Loucy (cell line): ENCODE results near the gene PACSIN1.

ENCODE experiments used
- H2AFZ ChIP-seq: fragments of 200-600 bp; sonication (generic); 2 replicates; pipeline ENCODE4 v1.6.0; 2016; ENCODE audit warnings: antibody characterized with exemption, mild to moderate bottlenecking, low read length, moderate library complexity
- H3F3A ChIP-seq: fragments of 200-600 bp; 2 replicates; pipeline ENCODE4 v1.6.0; 2016; ENCODE audit warnings: antibody characterized with exemption, low read depth, mild to moderate bottlenecking
- H3K27me3 ChIP-seq: fragments of 200-600 bp; sonication (generic); 2 replicates; pipeline ENCODE4 v1.6.1; 2014; ENCODE audit warnings: low read length, mild to moderate bottlenecking; ENCODE audit not compliant: insufficient read depth, poor library complexity, severe bottlenecking
- H3K36me3 ChIP-seq: fragments of 200-600 bp; sonication (generic); 2 replicates; pipeline ENCODE4 v1.6.1; 2016; ENCODE audit warnings: low read length; ENCODE audit not compliant: insufficient read depth
- H3K4me1 ChIP-seq: fragments of 200-600 bp; sonication (generic); 2 replicates; pipeline ENCODE4 v1.5.1; 2014; ENCODE audit warnings: low read length, mild to moderate bottlenecking; ENCODE audit not compliant: insufficient read depth, poor library complexity, severe bottlenecking
- H3K4me2 ChIP-seq: fragments of 200-600 bp; sonication (generic); 2 replicates; pipeline ENCODE4 v1.6.0; 2014; ENCODE audit warnings: antibody characterized with exemption, low read length, low read depth, mild to moderate bottlenecking; ENCODE audit not compliant: poor library complexity, severe bottlenecking
- H3K4me3 ChIP-seq: fragments of 200-600 bp; sonication (generic); 2 replicates; pipeline ENCODE4 v1.5.1; 2014; ENCODE audit warnings: low read length, mild to moderate bottlenecking, mixed read lengths; ENCODE audit not compliant: poor library complexity, severe bottlenecking
- H3K79me2 ChIP-seq: fragments of 200-600 bp; sonication (generic); 2 replicates; pipeline ENCODE4 v1.6.1; 2014; ENCODE audit warnings: low read length; ENCODE audit not compliant: insufficient read depth
- H3K9ac ChIP-seq: fragments of 200-600 bp; sonication (generic); 2 replicates; pipeline ENCODE4 v1.6.0; 2014; ENCODE audit warnings: mild to moderate bottlenecking, low read depth, low read length, moderate library complexity; ENCODE audit not compliant: poor library complexity, severe bottlenecking
- H3K9me2 ChIP-seq: fragments of 200-600 bp; sonication (generic); replicated peaks from 2 replicates; pipeline ENCODE4 v1.6.1; 2016; ENCODE audit warnings: low read depth, low read length, mixed read lengths
- H3K9me3 ChIP-seq: fragments of 200-600 bp; sonication (generic); 2 replicates; pipeline ENCODE4 v1.6.1; 2014; ENCODE audit warnings: mild to moderate bottlenecking, antibody characterized with exemption, low read length, low read depth; ENCODE audit not compliant: insufficient read depth
- H4K20me1 ChIP-seq: fragments of 200-600 bp; sonication (generic); 2 replicates; pipeline ENCODE4 v1.6.0; 2014; ENCODE audit warnings: antibody characterized with exemption, low read length, mild to moderate bottlenecking; ENCODE audit not compliant: insufficient read depth, poor library complexity, severe bottlenecking
- CTCF ChIP-seq: fragments of 200-600 bp; sonication (generic); conservative IDR thresholded peaks from 2 replicates; pipeline ENCODE4 v1.5.1; 2014; ENCODE audit warnings: mild to moderate bottlenecking, antibody characterized with exemption, low read length
- EZH2phosphoT487 ChIP-seq: fragments of 200-600 bp; IDR thresholded peaks from 2 replicates; pipeline ENCODE4 v1.6.1; 2018; ENCODE audit warnings: antibody characterized with exemption, mild to moderate bottlenecking, moderate library complexity, borderline replicate concordance

PACSIN1 gene

GRCh38 chr6:34437644-34437970, 28.3 kb upstream of the PACSIN1 start:
- Histone ChIP-seq H3K9me3 (no peaks in the 10 kb centered on the region), H2AFZ (no peak overlapping the region), H3K79me2 (no peaks in the 10 kb centered on the region), H3K4me1 (no peaks in the 10 kb centered on the region), H3K9ac (no peak overlapping the region), H3F3A (no peaks in the 10 kb centered on the region), H3K36me3 (no peaks in the 10 kb centered on the region), H4K20me1 (no peaks in the 10 kb centered on the region), H3K4me3 (no peak overlapping the region), H3K4me2 (no peak overlapping the region), H3K27me3 (no peaks in the 10 kb centered on the region), H3K9me2 (no peaks in the 10 kb centered on the region)
- no peak for TF ChIP-seq CTCF
- no peak for TF ChIP-seq EZH2phosphoT487

- Histone ChIP-seq H4K20me1 (no peaks in the 10 kb centered on the region), H3K4me3 (no peak overlapping the region), H3K79me2 (no peaks in the 10 kb centered on the region), H2AFZ (no peak overlapping the region), H3F3A (no peaks in the 10 kb centered on the region), H3K36me3 (no peaks in the 10 kb centered on the region), H3K9ac (no peak overlapping the region), H3K4me1 (no peaks in the 10 kb centered on the region), H3K4me2 (no peak overlapping the region), H3K27me3 (no peaks in the 10 kb centered on the region), H3K9me3 (no peaks in the 10 kb centered on the region), H3K9me2 (no peaks in the 10 kb centered on the region)
- TF ChIP-seq CTCF, result no peak
- TF ChIP-seq EZH2phosphoT487, result no peak
These were observed 27.2 kb upstream of the PACSIN1 start for GRCh38 chr6:34438705-34439104.

GRCh38 chr6:34439442-34439841, 26.4 kb upstream of the PACSIN1 start:
- Histone ChIP-seq H3F3A (no peaks in the 10 kb centered on the region), H3K27me3 (no peaks in the 10 kb centered on the region), H3K9me2 (no peaks in the 10 kb centered on the region), H4K20me1 (no peaks in the 10 kb centered on the region), H3K79me2 (no peaks in the 10 kb centered on the region), H3K4me3 (no peak overlapping the region), H2AFZ (no peak overlapping the region), H3K36me3 (no peaks in the 10 kb centered on the region), H3K4me2 (no peak overlapping the region), H3K4me1 (no peaks in the 10 kb centered on the region), H3K9me3 (no peaks in the 10 kb centered on the region), H3K9ac (no peak overlapping the region)
- TF ChIP-seq CTCF (no peak), EZH2phosphoT487 (no peak)
